Activated CD4-positive, alpha-beta T cell treated with anti-CD3 and anti-CD28 coated beads, Interleukin-2, Interleukin-4, amounts not matched to agents 100 ng/mL and 50 ng/mL, durations not matched to agents 16 hours and 8 hours (primary cell): Measurements from ENCODE around the gene QSOX2.
A peak's percentile ranks its signal among the peaks of the same experiment; 100 is the strongest.

ENCODE experiments used
- DNase-seq: peaks from one replicate; pipeline ENCODE4 v3.0.0-alpha.2; 2020; ENCODE audit warnings: low spot score

QSOX2 gene

GRCh38 chr9:136251264-136252115 lies 5.9 kb upstream of the QSOX2 start:
- DNase-seq: no peak

- no peak for DNase-seq
Observed at GRCh38 chr9:136250676-136251075, 5.1 kb upstream of the QSOX2 start.

- no peak for DNase-seq
Observed at GRCh38 chr9:136249877-136250559, 4.4 kb upstream of the QSOX2 start.

- DNase-seq: no peak
Observed at GRCh38 chr9:136248951-136249876, 3.6 kb upstream of the QSOX2 start.

- DNase-seq: no peak
Observed at GRCh38 chr9:136247947-136248637, 2.5 kb upstream of the QSOX2 start.

- DNase-seq: no peak
Observed at GRCh38 chr9:136247551-136247916, 1.9 kb upstream of the QSOX2 start.

- DNase-seq: no peak
Observed at GRCh38 chr9:136246849-136247550, 1.4 kb upstream of the QSOX2 start.

GRCh38 chr9:136244969-136245218 lies 718 bp downstream of the QSOX2 start:
- DNase-seq: no peak

GRCh38 chr9:136244122-136244968 lies 1.3 kb downstream of the QSOX2 start:
- peak; percentile 71 for DNase-seq

- DNase-seq: peak; percentile 33
Observed at GRCh38 chr9:136243631-136244030, 2.0 kb downstream of the QSOX2 start.

GRCh38 chr9:136242918-136243525 lies 2.6 kb downstream of the QSOX2 start:
- no peak for DNase-seq

GRCh38 chr9:136242248-136242647 lies 3.4 kb downstream of the QSOX2 start:
- no peak for DNase-seq

GRCh38 chr9:136241542-136241941 lies 4.1 kb downstream of the QSOX2 start:
- DNase-seq: no peak

- DNase-seq: no peak
Observed at GRCh38 chr9:136240941-136241340, 4.7 kb downstream of the QSOX2 start.

GRCh38 chr9:136239983-136240330 lies 5.7 kb downstream of the QSOX2 start:
- no peak for DNase-seq

- DNase-seq: no peak
Observed at GRCh38 chr9:136239135-136239982, 6.3 kb downstream of the QSOX2 start.

GRCh38 chr9:136238342-136238732 lies 7.3 kb downstream of the QSOX2 start:
- DNase-seq: no peak

GRCh38 chr9:136237486-136238341 lies 7.9 kb downstream of the QSOX2 start:
- DNase-seq: no peak
